Neuronal stem cell (in vitro differentiated cells): ENCODE measurements around the gene MGMT.
A peak's percentile ranks its signal among the peaks of the same experiment; 100 is the strongest.

Source experiments
- DNase-seq: peaks from one replicate; pipeline ENCODE4 v3.0.0-alpha.2; 2013; ENCODE audit warnings: low spot score
- H2AFZ ChIP-seq: one replicate; pipeline ENCODE4 v1.6.1; 2013; ENCODE audit warnings: mild to moderate bottlenecking, low read length, inconsistent platforms
- H2AK5ac ChIP-seq: 2 replicates; pipeline ENCODE4 v1.6.1; 2013; ENCODE audit warnings: low read depth, mild to moderate bottlenecking, inconsistent platforms, low read length, moderate library complexity, mixed read lengths
- H2BK120ac ChIP-seq: 2 replicates; pipeline ENCODE4 v1.6.1; 2013; ENCODE audit warnings: low read depth, mild to moderate bottlenecking, inconsistent platforms, low read length, moderate library complexity, mixed read lengths
- H2BK12ac ChIP-seq: one replicate; pipeline ENCODE4 v1.6.1; 2013; ENCODE audit warnings: low read length, inconsistent platforms
- H2BK15ac ChIP-seq: 2 replicates; pipeline ENCODE4 v1.6.1; 2013; ENCODE audit warnings: mild to moderate bottlenecking, low read length, inconsistent platforms, mixed read lengths
- H2BK5ac ChIP-seq: one replicate; pipeline ENCODE4 v1.6.1; 2013; ENCODE audit warnings: inconsistent platforms, mild to moderate bottlenecking, low read length, moderate library complexity
- H3K14ac ChIP-seq: one replicate; pipeline ENCODE4 v1.6.1; 2013; ENCODE audit warnings: low read length, inconsistent platforms
- H3K18ac ChIP-seq: 2 replicates; pipeline ENCODE4 v1.6.1; 2013; ENCODE audit warnings: low read length, inconsistent platforms
- H3K23ac ChIP-seq: 2 replicates; pipeline ENCODE4 v1.6.1; 2013; ENCODE audit warnings: low read depth, mild to moderate bottlenecking, mixed read lengths, low read length, inconsistent platforms; ENCODE audit not compliant: poor library complexity
- H3K27ac ChIP-seq: replicated peaks from 3 replicates; pipeline ENCODE4 v1.5.1; 2013; ENCODE audit warnings: low read length, inconsistent platforms
- H3K27me3 ChIP-seq, 3 experiments: 2 replicates each; pipeline ENCODE4 v1.6.1; 2013; ENCODE audit warnings: low read length in 3 of 3, mild to moderate bottlenecking in 2 of 3, inconsistent platforms in 1 of 3, low read depth in 1 of 3, mixed read lengths in 1 of 3, moderate library complexity in 1 of 3; ENCODE audit not compliant: control insufficient read depth in 3 of 3, insufficient read depth in 3 of 3
- H3K36me3 ChIP-seq, 2 donors: replicated peaks in 1 of 2; 2 replicates each; pipeline ENCODE4 v1.6.1; 2013; ENCODE audit warnings: low read length in 2 of 2; ENCODE audit not compliant: control insufficient read depth in 2 of 2, insufficient read depth in 2 of 2
- H3K4ac ChIP-seq: 2 replicates; pipeline ENCODE4 v1.6.1; 2013; ENCODE audit warnings: inconsistent platforms, mild to moderate bottlenecking, low read length, moderate library complexity
- H3K4me1 ChIP-seq, 2 donors: 1 replicate in 1 of 2; 2 replicates in 1 of 2; pipeline ENCODE4 v1.6.1; 2013; ENCODE audit warnings: low read length in 2 of 2, low read depth in 1 of 2; ENCODE audit not compliant: control insufficient read depth in 2 of 2, insufficient read depth in 1 of 2
- H3K4me2 ChIP-seq: one replicate; pipeline ENCODE4 v1.6.1; 2013; ENCODE audit warnings: mild to moderate bottlenecking, low read length, inconsistent platforms; ENCODE audit not compliant: insufficient read depth, poor library complexity, severe bottlenecking
- H3K4me3 ChIP-seq, 2 donors: 2 replicates each; pipeline ENCODE4 v1.5.1; 2013; ENCODE audit warnings: low read length in 2 of 2, mild to moderate bottlenecking in 2 of 2, inconsistent platforms in 1 of 2, moderate library complexity in 1 of 2
- H3K79me1 ChIP-seq: one replicate; pipeline ENCODE4 v1.6.1; 2013; ENCODE audit warnings: low read depth, mild to moderate bottlenecking, inconsistent platforms, low read length, moderate library complexity
- H3K9ac ChIP-seq: one replicate; pipeline ENCODE4 v1.6.1; 2013; ENCODE audit warnings: mild to moderate bottlenecking, low read depth, low read length, inconsistent platforms; ENCODE audit not compliant: poor library complexity
- H3K9me3 ChIP-seq, 2 donors: replicated peaks in 1 of 2; 2 replicates each; pipeline versions ENCODE3 to v1.6.1; 2013; ENCODE audit warnings: low read length in 2 of 2, mild to moderate bottlenecking in 2 of 2, inconsistent platforms in 1 of 2, low read depth in 1 of 2, mixed read lengths in 1 of 2, moderate library complexity in 1 of 2; ENCODE audit not compliant: control insufficient read depth in 2 of 2, insufficient read depth in 1 of 2
- H4K8ac ChIP-seq: one replicate; pipeline ENCODE4 v1.6.1; 2013; ENCODE audit warnings: low read depth, mild to moderate bottlenecking, inconsistent platforms, low read length, moderate library complexity
- H4K91ac ChIP-seq: one replicate; pipeline ENCODE4 v1.6.1; 2013; ENCODE audit warnings: low read length, low read depth, mild to moderate bottlenecking, inconsistent platforms; ENCODE audit not compliant: poor library complexity
- WGBS, 2 donors: extraction: QIAGEN DNeasy Blood & Tissue Kit; methylation state at CpG; one replicate each; pipeline ENCODE4 v1.1.7; 2013; ENCODE audit warnings: missing lambda C conversion rate in 2 of 2, mixed read lengths in 1 of 2; ENCODE audit not compliant: insufficient read length in 2 of 2, insufficient replicate concordance in 1 of 2; ENCODE audit errors: extremely low coverage in 2 of 2; 5-methylcytosine and 5-hydroxymethylcytosine counted together

Gene MGMT

DNA sequence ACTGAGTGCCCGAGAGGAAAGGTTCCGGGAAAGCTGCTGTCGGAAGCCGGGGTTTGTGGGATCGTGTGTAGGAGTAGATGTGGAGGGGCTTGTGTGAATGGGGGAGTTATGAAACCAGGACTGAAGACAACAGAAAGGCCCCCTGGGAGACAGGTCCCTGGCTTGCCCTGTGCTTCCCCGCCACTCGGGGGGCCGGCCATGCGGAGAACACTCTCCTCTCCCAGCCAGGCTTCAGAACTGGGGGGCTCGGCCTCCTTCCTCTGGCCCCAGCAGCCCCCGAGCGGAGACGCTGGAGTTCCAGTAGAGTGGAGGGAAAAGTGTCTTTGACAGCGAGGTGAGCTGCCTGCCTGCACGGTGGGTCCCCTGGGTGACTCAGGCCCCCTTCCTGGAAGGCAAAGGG lies 185.0 kb downstream of the MGMT start:
- WGBS, 2 donors = no CpG with 5 or more reads among the region's 15 CpGs
- Histone ChIP-seq H3K14ac (peak overlapping the region; percentile 98), H3K4me2 (no peak overlapping the region), H2AFZ (no peak overlapping the region), H4K91ac (no peak overlapping the region), H3K4me1 (peaks cover 0 to 8% of the 10 kb centered on the region in 2 donors), H3K79me1 (peaks cover 2% of the 10 kb centered on the region), H3K23ac (no peak overlapping the region), H3K27ac (no peak overlapping the region), H3K9ac (no peak overlapping the region), H2BK5ac (peak overlapping the region; percentile 85), H3K36me3 (no peaks in the 10 kb centered on the region), H3K27me3 (no peaks in the 10 kb centered on the region), H2BK12ac (peak overlapping the region; percentile 92), H4K8ac (no peak overlapping the region), H3K4ac (peak overlapping the region; percentile 68), H3K9me3 (peaks cover 0 to 7% of the 10 kb centered on the region in 2 donors), H2BK15ac (peak overlapping the region; percentile 79), H3K18ac (peak overlapping the region; percentile 87), H2AK5ac (peak overlapping the region; percentile 94), H2BK120ac (no peak overlapping the region), H3K4me3 (no peak overlapping the region)
- DNase-seq = no peak

- Histone ChIP-seq H4K91ac (no peak overlapping the region), H3K14ac (peak overlapping the region; percentile 98), H3K9me3 (peaks cover 0 to 7% of the 10 kb centered on the region in 2 donors), H3K36me3 (no peaks in the 10 kb centered on the region), H3K23ac (peak overlapping the region; percentile 28), H2BK5ac (peak overlapping the region; percentile 85), H3K4ac (peak overlapping the region; percentile 87), H2BK120ac (peak overlapping the region; percentile 16), H3K9ac (no peak overlapping the region), H3K4me1 (peaks cover 0 to 13% of the 10 kb centered on the region in 2 donors), H3K27me3 (no peaks in the 10 kb centered on the region), H2AK5ac (peak overlapping the region; percentile 94), H2BK12ac (peak overlapping the region; percentile 97), H2BK15ac (peak overlapping the region; percentile 79), H3K4me3 (no peak overlapping the region), H3K18ac (peak overlapping the region; percentile 89), H3K79me1 (peaks cover 2% of the 10 kb centered on the region), H3K4me2 (no peak overlapping the region), H3K27ac (no peak overlapping the region), H2AFZ (no peak overlapping the region), H4K8ac (peak overlapping the region; percentile 78)
- WGBS, 2 donors = no CpG with 5 or more reads among the region's 22 CpGs
- no peak for DNase-seq
These were observed 185.6 kb downstream of the MGMT start for GRCh38 chr10:129652521-129653201.

GRCh38 chr10:129653428-129653827 lies 186.4 kb downstream of the MGMT start:
- no peak overlapping the region for H2BK12ac ChIP-seq
- no peak overlapping the region for H2AFZ ChIP-seq
- H3K27ac ChIP-seq = no peak overlapping the region
- no peaks in the 10 kb centered on the region for H3K36me3 ChIP-seq
- H3K79me1 ChIP-seq = peaks cover 2% of the 10 kb centered on the region
- H3K4me2 ChIP-seq = no peak overlapping the region
- no CpG with 5 or more reads among the region's 8 CpGs for WGBS, 2 donors
- no peak overlapping the region for H3K4me3 ChIP-seq
- H2AK5ac ChIP-seq = peak overlapping the region; percentile 48
- H2BK5ac ChIP-seq = peak overlapping the region; percentile 89
- H3K4me1 ChIP-seq = peaks cover 0 to 17% of the 10 kb centered on the region in 2 donors
- no peak overlapping the region for H2BK120ac ChIP-seq
- H2BK15ac ChIP-seq = peak overlapping the region; percentile 76
- H3K14ac ChIP-seq = no peak overlapping the region
- no peaks in the 10 kb centered on the region for H3K27me3 ChIP-seq
- no peak for DNase-seq
- peaks cover 0 to 7% of the 10 kb centered on the region in 2 donors for H3K9me3 ChIP-seq
- no peak overlapping the region for H3K9ac ChIP-seq
- H4K91ac ChIP-seq = no peak overlapping the region
- peak overlapping the region; percentile 29 for H4K8ac ChIP-seq
- H3K23ac ChIP-seq = no peak overlapping the region
- H3K18ac ChIP-seq = peak overlapping the region; percentile 81
- H3K4ac ChIP-seq = no peak overlapping the region

- H3K14ac ChIP-seq = no peak overlapping the region
- no CpG with 5 or more reads among the region's 11 CpGs for WGBS, 2 donors
- H3K4me3 ChIP-seq = no peak overlapping the region
- no peak overlapping the region for H3K27ac ChIP-seq
- H4K91ac ChIP-seq = peak overlapping the region; percentile 83
- H3K23ac ChIP-seq = peak overlapping the region; percentile 28
- no peak overlapping the region for H3K4ac ChIP-seq
- no peaks in the 10 kb centered on the region for H3K36me3 ChIP-seq
- peak overlapping the region; percentile 70 for H2BK12ac ChIP-seq
- no peak overlapping the region for H2AFZ ChIP-seq
- peaks cover 0 to 16% of the 10 kb centered on the region in 2 donors for H3K4me1 ChIP-seq
- peak overlapping the region; percentile 81 for H3K18ac ChIP-seq
- no peak overlapping the region for H3K9ac ChIP-seq
- H2BK15ac ChIP-seq = peak overlapping the region; percentile 76
- H2BK5ac ChIP-seq = peak overlapping the region; percentile 89
- H3K27me3 ChIP-seq = no peaks in the 10 kb centered on the region
- H2BK120ac ChIP-seq = no peak overlapping the region
- H3K4me2 ChIP-seq = no peak overlapping the region
- peak overlapping the region; percentile 29 for H4K8ac ChIP-seq
- H2AK5ac ChIP-seq = peak overlapping the region; percentile 48
- no peak for DNase-seq
- peaks cover 2% of the 10 kb centered on the region for H3K79me1 ChIP-seq
- H3K9me3 ChIP-seq = peaks cover 0 to 7% of the 10 kb centered on the region in 2 donors
These were observed 186.8 kb downstream of the MGMT start for GRCh38 chr10:129653861-129654260.
